GM08714 (cell line): ENCODE data around the gene ANO4.
"Not testable (repeated sequence)": the region's sequence is repeated elsewhere in the genome, so short reads cannot be mapped to it uniquely, and the experiment has no call there.

Source experiments
- H3K4me3 ChIP-seq: fragments of 200-500 bp; sonication (Bioruptor generic); 2 replicates; pipeline ENCODE4 v1.5.1; 2014; ENCODE audit warnings: mild to moderate bottlenecking, low read length, inconsistent platforms
- ZNF274 ChIP-seq: IDR thresholded peaks from 2 replicates; pipeline ENCODE4 v1.6.1; 2012; ENCODE audit warnings: mild to moderate bottlenecking, low read depth, low read length

Gene ANO4

DNA sequence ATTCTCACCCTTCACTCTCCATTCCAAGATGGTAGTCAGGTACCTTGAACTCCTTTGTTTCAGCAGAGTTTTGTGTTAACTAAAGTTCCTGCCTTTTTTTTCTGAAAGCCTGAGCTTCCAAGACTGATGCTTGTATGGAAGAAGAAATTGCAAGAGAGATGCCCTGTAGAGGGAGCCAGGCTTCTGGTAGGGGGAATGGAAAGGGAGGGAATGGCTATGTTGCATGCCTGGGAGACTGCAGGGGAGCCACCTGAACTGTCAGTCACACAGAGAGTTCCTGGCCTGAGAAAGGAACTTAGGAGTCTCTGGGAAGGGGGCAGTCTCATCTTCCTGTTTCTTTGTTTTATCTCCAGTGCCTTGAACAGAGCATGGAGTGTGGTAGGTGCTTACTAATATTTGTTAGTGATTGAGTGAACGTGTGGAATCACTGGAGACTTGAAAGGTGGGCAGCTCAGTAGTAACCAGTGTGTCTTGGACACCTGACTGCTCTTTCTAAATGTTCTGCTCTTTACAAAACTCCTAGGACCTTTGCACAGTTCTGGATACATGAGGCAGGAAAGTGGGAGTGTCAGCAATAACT is 132.2 kb downstream of the ANO4 start:
- no peak for TF ChIP-seq ZNF274

DNA sequence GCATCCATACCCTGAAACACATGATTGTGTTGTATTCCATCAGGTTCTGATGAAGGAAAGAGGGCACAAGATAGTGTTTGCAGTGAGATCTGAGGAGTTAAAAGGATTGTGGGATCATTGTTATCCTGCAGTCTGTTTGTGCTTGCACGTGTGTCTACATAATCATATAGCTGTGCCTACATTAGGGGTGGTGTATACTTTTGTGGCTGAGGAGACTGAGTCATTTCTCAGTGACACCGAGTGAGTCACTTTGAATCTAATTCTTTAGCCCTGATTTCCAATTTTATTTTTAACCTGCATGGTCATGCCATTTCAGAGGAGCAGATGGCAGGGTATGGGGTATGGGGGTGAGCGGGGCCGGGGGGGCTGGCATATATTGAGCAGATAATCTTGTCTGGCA is 133.2 kb downstream of the ANO4 start:
- H3K4me3 ChIP-seq = no peak overlapping the region
- no peak for TF ChIP-seq ZNF274

More for the DNA sequence above, 132.2 kb downstream of the ANO4 start:
- H3K4me3 ChIP-seq = no peak overlapping the region

DNA sequence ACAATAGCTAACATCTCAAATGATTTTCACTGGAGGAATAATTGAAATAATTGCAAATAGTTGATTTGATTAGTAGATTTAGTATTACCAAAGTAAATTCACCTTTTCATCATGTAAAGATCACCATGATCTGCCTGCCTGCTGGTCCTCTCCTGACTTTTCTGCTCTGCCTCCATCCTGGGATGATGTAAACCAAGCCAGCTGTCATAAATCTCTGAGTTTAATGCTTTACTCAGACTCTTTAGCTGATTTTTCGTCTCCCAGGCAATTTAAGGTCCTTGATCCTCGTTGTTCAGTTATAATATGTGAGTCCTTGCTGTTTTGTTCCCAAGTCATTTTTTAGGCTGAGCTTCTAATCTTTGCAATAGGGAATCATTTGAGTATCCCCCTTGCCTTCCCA is 138.0 kb downstream of the ANO4 start:
- TF ChIP-seq ZNF274 = no peak

DNA sequence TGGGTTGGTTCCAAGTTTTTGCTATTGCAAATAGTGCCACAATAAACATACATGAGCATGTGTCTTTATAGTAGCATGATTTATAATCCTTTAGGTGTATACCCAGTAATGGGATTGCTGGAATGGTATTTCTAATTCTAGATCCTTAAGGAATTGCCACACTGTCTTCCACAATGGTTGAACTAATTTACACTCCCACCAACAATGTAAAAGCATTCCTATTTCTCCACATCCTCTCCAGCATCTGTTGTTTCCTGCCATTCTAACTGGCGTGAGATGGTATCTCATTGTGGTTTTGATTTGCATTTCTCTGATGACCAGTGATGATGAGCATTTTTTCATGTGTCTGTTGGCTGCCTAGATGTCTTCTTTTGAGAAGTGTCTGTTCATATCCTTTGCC is 139.0 kb downstream of the ANO4 start:
- H3K4me3 ChIP-seq = not testable (repeated sequence)

More for the DNA sequence above, 138.0 kb downstream of the ANO4 start:
- no peak overlapping the region for H3K4me3 ChIP-seq

DNA sequence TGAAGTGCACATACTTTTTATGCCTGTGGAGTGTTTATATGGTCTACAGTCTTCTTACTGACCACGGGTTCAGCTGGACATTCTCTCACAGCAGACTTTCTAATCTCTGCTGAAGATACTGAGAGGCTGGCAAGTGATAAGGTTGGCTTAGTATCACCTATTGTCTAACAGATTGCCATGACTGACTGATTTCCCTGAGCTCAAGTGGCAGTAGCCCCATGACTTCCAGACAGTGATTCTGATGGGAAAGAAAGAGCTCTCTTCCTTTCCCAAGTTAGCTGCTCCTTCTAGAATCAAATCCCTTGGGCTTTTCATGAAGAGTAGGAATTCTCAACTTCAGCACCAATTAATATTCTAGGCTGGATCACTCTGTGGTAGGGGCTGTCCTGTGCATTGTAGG is 141.4 kb downstream of the ANO4 start:
- no peak overlapping the region for H3K4me3 ChIP-seq
- no peak for TF ChIP-seq ZNF274

DNA sequence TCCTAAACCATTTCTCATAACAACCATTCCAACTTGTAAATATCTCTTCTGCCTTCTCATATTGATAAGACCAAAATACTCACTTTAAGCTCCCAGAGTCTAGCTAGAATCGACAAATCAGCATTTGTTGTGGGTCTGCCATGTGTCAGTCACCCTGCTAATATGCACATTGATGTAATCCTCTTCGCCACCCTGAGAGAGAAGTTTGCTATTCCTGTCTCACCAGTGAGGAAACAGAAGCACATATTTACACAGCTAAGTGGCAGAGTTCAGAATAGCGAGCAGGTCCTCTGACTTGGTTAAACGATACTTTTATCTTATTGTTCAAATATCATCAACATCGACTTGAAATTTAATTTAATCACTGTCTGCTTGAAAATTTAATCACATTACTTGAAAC is 142.1 kb downstream of the ANO4 start:
- TF ChIP-seq ZNF274 = no peak
- no peak overlapping the region for H3K4me3 ChIP-seq

DNA sequence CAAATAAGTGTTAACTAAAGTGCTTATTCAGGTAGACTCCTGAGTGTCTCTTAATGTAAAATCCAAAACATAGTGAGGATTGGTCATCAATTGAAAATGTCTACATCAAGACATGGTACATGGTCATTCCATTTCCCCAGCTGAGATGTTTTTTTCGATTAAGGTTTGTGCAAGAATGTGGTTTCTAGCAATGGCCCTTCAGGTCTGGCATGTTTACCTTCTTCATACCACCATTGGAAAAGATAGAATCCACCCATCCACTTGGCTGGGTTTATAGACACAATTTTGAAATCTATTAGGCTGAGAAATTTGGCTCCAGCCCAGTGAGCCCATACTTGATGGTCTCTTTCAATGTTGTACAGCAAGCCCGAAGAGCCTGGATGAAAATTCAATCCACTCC is 145.9 kb downstream of the ANO4 start:
- no peak overlapping the region for H3K4me3 ChIP-seq
- no peak for TF ChIP-seq ZNF274

DNA sequence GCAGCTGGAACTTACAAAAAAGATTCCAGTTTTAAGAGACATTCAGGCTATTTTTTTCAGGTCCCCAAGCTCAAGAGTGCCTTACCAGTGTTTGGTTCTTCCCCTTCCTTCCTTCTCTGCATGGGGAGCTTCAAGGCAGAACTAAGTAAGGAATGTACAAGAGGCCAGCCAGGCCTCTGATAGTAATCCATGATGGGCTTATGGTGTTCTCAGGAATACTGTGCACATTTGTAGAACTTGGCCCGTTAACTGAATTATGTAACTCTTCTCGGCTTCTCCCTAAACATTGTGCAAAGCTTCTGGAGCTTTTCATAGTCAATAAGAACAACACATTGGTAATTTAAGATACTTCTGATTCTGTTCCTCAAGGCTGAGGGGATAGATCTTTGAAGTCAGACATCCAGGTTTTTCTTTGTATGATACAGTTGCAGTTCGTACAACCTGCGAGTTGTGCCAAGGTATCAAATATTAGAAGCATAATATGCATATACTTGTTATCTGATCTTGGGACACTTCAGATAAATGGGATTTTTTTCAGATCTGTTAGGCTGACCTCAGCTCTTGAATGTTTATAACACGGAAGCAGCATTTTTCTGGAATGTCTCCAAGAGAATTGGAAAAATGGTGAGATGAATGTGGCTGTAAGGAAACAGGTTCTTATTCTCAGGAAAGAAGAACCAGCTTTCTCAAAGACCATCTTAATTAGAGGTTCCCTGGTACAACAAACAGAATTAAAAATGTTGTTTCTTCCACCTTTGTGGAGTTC is 148.6 kb downstream of the ANO4 start:
- no peak for TF ChIP-seq ZNF274
- no peak overlapping the region for H3K4me3 ChIP-seq

DNA sequence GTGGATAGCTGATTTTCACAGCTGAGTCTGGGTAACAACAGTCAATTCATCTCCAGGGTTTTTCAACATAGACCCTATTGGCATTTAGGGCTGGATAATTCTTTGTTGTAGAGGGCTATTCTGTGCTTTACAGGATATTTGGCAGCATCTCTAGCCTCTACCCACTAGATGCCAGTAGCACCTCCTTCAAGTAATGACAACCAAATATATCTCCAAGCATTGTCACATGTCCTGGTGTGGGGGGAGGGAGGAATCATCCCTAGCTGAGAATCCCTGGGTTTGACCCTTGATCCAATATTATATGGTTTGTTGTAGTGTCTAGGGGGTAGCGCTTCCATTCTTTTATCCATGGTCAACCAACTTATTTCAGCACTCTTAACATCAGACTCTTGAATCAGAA is 157.2 kb downstream of the ANO4 start:
- H3K4me3 ChIP-seq = no peak overlapping the region
- TF ChIP-seq ZNF274 = no peak

DNA sequence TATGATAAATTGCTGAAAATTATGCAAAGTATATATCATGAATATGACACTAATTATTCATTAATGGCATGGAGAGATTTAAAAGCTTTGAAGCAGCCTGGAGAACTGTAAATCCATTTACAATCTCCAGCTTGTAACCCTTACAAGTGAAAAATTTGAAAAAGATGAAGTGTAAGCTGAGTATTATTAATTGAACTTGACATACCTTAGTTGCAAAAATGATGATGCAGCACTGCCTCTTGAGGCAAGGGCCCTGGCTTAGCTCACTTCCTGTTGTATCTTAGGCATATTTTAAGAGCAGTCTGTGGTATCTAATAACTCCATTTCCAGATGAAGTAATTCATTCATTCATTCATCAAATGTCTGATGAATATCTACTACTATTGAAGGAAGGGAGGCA is 158.6 kb downstream of the ANO4 start:
- TF ChIP-seq ZNF274 = no peak
- no peak overlapping the region for H3K4me3 ChIP-seq

DNA sequence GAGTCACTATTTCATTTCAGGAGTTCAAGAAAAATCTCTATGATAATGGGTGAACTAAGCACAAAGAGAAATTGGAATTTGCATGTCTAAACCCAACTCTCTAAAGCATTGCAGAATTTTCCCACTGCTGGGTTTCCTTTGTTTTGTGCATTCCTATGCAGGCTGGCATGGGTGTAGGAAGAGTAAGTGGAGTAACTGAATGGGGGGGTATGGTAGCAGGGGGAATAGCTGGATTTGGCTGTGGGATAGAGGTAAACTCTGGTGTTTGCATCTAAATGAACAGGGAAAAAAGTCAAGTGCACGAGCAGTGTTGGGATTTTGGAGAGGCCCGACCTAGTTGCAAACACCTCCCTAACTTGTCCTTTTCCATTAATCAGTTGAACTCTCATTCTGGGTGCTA is 159.1 kb downstream of the ANO4 start:
- no peak overlapping the region for H3K4me3 ChIP-seq

DNA sequence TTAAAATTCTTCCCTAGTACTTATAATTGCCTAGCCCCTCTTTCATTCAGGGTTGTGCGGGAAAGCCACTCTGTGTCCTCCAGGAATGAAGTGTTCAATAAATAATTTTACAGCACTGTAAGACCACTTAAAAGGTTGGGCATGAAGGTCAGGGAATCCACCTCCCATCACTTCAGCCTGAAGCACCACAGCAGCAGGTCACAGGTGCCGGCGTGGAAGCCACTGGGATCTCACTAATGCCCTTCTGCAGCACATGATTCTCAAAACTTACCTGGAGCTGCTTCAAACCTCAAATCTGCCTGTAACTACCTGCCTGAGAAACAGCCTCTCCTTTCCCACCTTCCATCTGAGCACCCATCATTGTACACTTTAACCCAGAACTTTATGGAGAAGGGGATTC is 159.5 kb downstream of the ANO4 start:
- no peak for TF ChIP-seq ZNF274
- no peak overlapping the region for H3K4me3 ChIP-seq

More for the DNA sequence above, 159.1 kb downstream of the ANO4 start:
- no peak for TF ChIP-seq ZNF274

DNA sequence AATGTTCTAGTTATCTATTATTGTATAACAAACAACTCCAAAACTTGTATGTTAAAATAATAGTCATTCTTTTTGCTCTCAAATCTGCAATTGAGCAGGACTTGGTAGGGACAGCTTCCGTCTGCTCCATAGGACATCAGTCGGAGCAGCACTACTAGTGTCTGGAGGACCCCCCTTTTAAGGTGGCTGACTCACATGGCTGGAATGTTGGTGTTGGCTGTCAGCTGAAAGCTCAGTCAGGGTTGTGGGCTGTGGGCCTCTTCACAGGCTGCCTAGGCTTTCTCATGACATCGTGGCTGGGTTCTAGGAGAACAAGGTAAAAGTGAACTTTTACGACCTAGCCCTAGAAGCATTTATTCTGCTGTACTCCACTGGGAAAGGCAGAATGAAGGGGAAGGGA is 160.6 kb downstream of the ANO4 start:
- H3K4me3 ChIP-seq = no peak overlapping the region
- TF ChIP-seq ZNF274 = no peak

DNA sequence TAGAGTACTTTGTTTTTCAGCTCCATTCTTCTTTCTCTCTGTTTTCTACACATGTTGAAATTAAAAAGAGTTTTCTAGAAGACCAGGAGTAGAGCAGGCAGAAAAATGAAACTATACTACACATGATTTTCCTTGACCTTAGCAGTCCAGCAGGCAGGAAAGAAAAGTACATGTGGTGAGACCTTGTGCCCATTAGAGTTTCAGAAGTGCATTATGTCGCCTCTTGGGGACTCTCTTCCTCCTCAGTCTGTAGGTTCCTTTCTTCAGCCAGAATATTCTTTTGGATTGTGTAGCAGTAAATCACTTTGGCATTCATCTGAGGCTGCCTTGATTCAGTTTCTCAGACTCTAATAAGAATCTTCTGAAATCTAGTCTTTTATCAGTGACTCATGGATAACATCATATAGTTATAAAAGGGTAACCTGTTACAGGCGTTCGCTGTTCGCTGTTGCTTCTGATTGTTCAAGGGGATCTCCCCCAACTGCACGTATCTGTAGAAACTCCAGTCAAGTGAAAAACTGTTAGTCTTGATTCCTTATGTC is 161.8 kb downstream of the ANO4 start:
- TF ChIP-seq ZNF274 = no peak
- no peak overlapping the region for H3K4me3 ChIP-seq

DNA sequence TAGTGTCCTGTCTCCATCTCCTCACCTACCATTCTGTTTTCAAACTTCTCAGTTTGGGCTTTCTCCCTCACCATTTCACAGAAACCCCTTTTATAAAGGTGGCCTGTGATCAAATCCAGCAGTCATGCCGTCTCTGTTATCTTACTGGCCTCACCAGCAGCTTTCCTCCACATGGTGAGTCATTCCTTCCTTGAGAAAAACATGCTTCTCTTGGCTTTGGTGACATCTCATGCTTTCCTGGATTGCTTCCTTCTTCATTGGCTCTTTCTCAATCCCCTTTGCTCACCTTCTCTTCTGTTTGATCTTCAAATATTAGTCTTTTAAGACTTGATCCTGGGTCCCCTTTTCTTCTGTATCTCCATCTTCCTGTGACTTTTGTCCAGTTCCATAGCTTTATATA is 164.9 kb downstream of the ANO4 start:
- no peak overlapping the region for H3K4me3 ChIP-seq
- no peak for TF ChIP-seq ZNF274

DNA sequence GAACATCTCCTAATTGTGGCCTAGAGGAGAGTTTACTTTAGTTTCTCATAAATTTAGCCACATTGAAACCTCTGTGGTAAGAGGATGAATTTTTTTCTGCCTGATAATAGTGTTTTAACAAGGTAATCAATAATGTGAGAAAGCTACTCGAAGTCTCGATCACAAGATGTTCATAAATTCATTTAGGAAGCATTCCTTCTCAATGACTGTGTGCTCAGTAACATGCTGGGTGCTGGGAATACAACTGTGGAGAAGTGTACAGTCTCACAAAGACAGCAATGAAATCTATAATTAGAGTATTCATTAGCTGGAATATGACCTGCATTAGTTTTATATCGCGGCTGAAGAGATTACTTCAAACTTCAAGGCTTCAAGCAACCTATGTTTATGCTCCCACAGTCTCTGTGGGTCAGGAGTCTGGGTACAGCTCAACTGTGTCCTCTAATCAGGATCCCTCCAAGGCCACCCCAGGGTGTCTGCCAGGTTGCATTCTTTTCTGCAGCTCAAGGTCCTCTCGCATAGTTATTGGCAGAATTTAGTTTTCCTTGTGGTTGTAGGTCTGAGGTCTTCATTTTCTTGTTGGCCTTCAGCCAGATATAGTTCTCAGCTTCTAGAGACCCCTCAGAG is 167.6 kb downstream of the ANO4 start:
- TF ChIP-seq ZNF274 = no peak
- no peak overlapping the region for H3K4me3 ChIP-seq
